ENCODE measurements around the gene RXRA.

The RXRA gene

DNA sequence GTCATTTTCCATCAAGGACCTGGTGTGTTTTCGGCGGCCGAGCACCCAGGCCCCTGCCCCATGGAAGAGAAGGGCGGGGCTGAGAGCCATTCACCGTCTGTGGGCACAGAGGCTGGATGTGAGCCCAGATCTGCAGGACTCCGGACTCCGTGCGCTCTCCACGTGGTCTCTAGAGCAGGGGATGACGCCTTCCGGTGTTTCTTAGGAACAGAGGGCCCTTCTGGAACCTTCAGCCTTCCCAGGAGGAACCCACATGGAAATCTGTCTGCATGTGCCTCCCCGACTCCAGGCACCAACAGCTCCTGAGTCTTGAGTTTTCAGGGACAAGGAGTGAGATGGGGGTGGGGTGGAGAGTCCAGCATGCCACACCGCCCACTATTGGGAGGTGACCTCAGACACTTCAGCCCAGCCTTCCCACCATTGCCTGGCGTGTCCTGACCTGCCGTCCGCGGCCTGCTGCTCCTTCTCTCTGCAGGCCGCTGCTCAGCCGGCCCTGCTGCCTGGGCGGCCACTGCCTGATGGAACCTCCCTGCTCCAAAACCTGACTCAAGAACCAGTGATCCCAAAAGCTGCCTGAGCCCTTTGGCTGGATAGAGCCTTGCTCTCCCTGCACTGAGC, 2.4 kb upstream of the RXRA start:
- no peak for DNase-seq (ENCODE audit: low read depth in 2 of 2)

DNA sequence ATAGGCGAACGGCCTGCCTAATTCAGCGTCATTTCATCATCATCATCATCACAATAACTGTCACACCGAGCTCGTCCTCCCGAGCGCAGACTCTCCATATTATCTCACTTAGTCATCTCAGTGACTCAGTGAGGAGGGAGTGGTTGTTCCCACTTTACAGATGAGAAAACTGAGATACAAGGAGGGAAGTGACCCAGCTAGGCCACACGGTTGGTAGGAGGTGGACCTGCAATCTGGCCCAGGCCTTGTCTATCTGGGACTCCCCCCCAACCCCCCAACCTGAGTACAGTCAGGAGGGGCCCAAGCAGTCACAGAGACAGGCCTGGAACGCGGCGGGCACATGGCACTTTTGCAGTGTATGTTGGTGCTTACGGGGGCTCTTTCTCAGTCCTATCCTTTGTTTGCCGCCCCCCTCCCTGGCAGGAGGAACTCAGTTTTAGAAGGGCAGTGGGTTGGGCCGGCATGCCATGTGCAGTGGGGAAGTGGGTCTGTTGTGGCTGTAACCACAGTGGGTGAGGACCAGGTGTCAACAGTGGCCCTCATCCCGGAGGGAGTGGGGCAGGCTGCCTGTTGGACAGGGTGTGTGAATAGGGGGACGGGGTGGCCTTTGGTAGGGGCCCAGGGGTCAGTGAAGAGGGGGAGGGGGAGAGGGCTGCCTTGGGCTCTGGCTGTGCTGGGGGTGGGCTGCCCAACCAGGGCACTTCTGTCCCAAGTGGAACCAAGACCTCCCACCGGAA, 1.7 kb upstream of the RXRA start:
- DNase-seq (ENCODE audit: low read depth in 2 of 2): no peak

DNA sequence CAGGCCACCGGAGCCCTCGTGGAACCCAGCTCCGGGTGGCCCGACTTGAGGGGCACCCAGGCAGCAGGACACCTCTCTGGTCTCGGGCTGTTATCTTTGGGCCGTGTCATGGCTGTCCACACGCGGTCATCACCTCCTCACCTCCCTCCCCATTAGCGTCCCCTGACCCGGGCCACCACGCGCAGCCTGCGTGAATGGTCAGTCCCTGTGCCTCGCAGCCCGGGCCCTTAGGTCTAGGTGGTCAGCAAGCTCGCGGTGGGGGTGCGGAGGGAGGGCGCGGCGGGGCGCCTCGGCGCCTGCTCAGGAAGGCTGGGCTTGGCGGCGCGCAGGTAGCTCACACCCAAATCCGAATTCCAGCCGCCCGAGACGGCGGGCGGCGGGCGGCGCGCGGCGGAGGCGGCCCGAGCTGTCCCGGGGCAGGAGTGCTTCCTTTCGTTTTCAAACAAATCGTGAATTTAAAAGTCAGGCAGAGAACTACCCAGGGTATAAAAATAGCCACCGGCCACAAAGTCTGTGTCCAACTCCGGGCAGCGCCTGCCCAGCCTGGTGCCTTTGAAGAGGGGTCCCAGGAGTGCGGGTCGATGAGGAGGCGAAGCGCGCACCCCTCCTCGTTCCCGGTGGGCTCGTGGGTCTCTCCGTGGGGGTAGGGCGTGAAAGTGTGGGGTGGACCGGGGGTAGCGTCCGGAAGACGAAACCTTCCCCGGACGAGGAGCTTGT, 1.0 kb upstream of the RXRA start:
- no peak for DNase-seq (ENCODE audit: low read depth in 2 of 2)

DNA sequence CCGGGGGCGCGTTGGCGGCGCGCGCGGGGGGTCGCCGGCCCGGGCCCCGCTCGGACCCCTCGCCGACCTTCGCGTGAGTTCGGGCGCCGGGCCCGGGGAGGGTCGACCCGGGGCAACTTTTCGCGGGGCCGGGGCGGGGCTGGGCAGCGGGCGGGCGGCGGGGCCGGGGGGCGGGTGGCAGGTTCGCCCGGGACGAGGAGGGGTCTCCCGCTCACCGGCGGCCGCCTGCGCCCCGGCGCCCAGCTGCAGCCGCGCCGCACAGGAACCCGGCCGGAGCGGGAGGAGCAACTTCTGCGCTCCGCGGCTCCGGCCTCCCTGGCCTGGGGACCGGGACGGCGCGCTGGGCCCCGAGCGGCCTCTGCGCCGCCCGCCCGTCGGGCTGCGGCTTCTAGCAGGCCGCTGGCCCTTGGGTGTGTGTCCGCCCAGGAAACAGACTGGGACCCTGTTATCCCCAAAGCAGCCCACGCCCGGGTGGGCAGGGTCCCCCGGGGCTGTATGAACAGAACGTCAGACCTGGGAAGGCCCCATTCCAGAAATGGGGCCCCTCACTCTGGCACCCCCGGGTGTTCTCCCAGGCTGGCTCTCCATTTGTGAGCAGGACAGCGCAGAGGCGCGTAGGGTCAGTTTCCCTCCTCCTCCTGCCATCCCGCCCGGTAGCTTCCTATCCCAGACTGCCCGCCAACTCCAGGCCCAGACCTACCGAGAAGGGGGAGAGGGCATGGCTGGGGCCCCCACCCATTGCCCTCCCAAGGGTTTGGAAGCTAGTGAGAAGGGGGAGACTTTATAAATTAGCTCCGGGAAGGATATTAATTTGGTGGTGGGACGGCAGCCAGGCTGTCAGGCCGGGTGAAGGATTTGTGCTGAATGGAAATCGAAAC, 708 bp downstream of the RXRA start:
- DNase-seq (ENCODE audit: low read depth in 2 of 2): no peak

DNA sequence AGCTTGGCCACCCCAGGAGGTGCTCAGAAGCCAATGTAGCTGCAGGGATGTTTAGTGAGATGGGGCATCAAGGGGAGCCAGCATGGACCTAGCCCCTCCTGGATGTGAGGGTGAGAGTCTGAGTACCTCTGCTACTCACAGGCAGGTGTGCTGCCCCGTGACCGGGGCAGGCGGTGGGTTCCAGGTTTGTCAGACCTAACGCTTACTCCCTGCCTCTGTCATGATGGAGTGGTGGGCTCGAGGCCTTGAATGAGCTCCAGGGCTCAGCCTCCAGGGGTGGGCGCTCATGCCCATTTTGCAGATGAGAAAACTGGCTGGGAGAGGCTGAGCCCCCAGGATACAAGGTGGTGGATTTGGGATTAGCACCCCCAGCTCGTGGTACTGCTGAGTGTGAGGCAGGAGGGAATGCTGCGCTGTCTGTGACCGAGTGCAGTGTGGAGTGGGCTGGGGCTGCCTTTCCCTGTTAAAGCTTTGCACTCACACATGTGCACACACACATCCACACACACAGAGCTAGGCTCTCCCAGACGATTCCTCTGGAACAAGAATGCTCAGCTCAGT, 1.5 kb downstream of the RXRA start:
- DNase-seq (ENCODE audit: low read depth in 2 of 2): no peak

DNA sequence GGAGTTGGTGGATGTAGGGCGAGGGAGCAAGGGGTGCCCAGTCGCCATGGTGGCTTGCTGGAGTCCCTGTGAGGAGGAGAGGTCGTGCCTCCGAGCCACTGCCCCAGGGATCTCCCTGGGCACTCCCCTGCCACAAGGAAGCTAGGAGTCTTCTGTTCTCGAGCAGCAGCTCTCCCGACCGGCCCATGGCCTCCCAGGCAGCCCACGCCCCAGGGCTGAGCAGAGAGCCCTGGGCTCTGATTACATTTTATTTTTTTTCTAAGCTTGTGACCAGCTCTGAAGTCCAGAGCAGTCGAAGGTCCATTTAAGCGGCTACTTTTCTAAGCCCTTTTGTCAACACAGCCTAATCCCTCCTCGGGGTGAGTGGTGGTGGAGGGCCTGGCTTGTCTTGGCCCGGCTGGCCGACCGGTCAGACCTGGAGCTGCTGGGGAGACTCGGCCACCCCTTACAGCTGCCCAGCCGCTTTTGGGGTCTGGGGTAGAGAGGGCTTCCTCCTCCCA, 2.1 kb downstream of the RXRA start:
- no peak for DNase-seq (ENCODE audit: low read depth in 2 of 2)

DNA sequence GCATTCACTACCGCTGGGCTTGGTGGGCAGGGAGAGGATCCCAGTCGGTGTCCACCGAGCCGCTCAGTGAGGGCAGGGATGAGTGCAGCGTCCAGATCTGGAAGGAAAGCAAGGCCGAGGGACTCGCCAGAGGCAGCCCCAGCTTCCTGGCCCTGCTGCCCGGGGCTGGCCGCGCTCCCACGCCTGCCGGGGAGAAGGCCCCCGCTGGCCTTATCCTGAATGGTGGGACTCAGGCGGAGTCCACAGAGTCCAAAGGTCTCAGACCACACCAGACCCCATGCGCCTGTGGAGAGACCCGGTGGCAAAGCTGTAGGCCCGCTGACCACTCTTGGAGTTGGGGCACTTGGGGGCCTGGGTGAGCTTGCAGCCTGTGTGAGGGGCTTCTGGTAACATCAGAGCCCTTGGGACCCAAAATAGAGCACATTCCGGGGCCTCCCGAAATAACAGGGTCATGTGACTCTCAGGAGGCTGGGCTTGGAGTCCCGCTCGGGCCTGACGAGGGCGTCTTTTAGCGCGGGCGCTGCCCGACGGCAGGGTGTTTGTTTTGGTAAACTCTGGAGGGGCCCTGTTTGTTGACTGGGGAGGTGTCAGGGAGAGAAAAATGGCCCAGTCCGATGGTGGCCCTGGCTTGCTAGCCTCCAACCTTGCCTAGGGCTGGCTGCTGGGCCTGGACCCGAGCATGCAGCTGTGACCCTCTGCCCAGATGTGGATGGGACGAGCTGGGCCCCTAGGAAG, 2.8 kb downstream of the RXRA start:
- no peak for DNase-seq (ENCODE audit: low read depth in 2 of 2)

DNA sequence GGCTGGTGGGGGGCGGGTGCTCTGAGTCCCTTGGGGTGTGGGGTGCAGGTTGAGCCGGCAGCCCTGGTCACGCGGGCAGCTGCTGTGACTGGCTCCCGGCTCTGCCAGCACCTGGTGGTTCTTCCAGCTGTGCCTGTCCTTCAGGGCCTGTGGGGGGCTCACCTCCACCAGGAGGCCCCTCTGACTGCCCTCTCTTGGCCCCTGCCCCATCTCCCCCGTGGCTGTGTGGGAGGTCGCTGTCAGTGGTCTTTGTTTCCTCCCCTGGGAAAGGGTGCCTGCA, 3.3 kb downstream of the RXRA start:
- no peak for DNase-seq (ENCODE audit: low read depth in 2 of 2)

DNA sequence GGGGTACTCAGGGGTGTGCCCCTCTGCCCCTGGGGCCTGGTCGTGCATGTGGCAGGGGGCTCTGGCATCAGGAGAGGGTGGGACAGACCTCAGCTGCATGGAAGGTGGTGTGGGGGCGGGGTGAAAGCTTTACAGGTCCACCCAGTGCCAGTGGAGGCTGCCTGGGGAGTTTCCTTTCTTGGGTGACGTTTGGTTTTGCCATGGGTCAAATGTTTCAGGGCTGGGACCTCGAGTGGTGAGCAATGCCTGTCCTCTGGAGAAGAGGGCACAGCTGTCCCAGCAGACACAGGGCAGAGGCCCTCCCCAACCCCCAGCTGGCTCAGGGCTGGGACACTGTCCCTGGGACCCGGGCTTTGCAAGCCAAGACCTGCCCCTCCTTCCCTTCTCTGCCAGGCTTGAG, 3.6 kb downstream of the RXRA start:
- DNase-seq (ENCODE audit: low read depth in 2 of 2): no peak

DNA sequence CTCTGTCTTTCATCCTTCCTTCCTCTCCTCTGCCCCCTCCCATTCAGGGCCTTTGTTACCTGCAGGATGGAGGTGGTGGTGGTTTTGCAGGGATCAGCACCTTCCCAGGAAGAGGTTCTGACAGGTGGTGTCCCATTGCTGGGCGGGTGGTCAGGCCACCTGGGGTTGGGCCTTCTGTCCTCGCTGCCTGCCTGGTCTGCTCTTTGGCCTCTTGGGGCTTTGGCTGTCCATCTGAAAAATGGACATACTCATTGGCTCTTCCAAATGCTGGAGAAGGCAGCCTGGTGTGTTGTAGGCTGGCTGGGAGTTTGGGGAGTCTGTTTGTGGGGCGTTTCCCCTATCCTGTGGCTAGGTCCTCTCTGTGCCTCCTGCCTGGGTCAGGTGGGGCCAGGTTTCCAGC, 4.3 kb downstream of the RXRA start:
- no peak for DNase-seq (ENCODE audit: low read depth in 2 of 2)

DNA sequence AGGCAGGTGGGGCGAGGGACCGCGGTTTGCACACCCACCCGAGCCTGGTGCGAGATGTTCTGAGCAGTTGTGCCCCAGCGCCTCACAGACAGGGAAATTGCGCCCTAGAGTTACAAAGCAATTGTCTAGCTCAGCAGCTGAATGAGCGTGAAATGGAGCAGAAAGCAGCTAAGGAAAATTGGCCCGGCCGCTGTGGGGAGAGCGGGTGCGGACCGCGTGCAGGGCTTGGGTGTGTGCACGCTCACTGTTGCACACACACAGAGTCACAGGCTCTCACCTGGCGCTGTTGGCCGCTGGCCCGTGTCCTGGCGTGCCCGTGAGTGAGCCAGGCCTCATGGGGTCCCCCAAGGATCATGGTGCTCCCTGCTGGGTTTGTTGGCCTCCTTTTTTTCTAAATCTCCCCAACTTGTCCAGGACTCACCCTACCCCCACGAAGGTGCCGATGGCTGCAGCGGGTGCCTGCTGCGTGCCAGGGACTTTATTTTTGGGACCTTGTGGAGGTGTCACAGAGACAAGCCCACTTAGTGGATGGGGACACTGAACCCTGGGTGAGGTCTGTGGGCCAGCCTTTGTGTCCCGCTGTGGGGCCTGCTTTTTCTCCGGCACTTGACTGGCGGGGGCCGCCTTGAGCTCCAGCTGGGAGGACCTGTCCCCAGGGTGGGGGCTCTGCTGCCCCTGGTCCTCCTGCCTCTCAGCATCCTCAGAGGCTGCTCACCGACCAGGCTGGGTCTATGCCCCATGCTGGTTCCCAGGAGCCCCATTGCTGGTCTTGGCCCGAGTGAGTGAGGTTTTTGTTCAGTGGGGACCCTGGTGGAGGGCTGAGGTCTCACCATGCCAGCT, 5.2 kb downstream of the RXRA start:
- DNase-seq (ENCODE audit: low read depth in 2 of 2): no peak

DNA sequence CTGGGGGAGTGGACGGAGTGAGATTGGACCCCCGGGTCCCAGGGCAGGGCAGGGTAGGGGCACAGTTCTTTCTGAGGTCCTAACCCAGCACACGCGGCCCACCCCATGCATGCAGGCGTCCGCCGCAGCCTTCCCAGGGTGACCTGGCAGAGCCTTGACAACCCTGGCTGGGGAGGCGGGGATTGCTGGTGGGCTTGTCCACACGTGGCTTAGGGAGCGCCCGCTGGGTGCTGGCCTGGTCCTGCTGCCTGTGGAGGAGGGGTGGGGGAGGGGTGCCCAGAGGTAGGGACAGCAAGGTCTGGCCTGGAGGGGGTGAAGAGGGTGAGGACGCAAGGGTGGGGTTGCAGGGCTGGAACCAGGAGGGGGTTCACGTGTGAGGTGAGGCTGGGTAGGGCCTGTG, 6.0 kb downstream of the RXRA start:
- no peak for DNase-seq (ENCODE audit: low read depth in 2 of 2)

DNA sequence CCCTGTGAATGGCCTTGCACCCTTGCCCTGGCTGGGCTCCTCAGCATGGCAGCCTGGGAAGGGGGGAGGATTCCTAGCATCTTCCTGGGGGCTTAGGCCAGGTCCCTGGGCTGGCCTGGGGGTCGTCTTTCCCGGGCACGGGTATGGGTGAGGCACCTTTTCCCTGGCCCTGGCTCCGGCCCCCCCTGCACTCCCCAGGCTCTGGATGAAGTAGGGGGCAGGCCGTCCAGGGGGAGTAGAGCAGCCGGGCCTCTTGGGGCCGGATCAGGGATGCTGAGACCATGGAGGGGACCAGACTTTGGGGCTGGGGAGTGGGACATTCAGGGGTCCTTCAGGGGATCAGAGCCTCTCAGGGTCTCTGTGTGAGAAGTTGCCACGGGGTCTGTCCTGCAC, 6.6 kb downstream of the RXRA start:
- no peak for DNase-seq (ENCODE audit: low read depth in 2 of 2)

DNA sequence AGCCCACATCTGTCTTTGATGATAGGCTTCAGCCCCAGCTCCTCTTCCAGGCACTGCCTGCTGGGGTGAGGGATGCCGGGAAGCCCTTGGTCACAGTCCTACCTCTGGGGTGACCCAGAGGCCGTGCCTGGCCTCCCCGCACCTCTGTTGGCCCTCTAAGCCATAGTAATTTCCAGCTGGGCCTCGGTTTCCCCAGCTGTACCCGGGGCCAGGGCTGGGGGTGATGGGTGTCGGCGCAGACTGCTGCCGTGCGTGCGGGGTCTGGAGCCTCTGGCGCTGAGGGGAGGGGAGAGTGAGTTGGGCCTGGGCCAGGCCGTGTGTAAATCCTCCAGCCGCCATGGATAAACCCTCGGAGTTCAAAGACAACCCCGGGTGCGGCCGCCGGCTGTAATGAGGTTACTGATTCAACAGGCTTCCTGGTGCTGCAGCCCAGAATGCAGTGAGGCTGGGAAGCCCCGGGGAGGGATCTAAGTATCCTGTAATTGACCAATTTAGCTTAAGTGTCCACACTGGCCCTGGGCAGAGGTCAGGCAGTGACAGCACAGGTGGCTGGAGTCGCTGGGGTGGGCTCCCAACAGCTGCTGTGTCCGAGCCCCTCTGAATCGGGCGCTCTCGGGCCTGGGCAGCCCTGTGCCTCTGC, 7.1 kb downstream of the RXRA start:
- no peak for DNase-seq (ENCODE audit: low read depth in 2 of 2)

DNA sequence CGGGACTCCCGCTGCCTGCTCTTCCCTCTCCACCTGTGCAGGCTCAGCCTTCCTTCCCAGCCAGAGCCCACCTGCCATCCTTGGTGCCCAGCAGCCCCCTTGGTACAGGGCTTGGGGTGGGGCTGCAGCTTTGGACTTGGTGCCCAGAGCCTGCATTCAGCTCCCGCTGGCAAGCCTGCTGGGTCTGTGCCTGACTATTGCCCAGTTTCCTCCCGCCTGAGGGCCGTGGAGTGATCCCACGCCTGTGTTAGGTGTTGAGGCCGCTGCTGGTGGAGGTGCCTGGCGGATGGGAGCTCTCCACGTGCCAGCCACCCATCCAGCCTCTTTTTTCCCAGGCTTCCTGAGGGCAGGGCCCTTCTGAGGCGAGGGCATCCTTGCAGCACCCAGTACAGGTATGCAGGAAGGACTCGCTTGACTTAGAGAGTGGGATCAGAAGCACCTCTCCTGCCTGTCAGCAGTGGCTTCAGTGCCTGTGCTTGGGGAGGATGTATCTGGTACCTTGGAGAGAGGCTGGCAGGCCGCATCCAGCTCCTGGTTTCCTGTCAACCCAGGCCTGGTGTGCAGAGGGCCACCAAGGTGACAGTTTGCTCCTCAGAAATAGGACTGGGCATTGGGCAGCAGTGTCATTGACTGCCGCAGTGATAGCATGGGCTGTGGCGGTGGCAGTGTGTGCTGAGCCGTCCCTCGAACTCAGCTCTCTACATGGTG, 7.8 kb downstream of the RXRA start:
- DNase-seq (ENCODE audit: low read depth in 2 of 2): no peak

DNA sequence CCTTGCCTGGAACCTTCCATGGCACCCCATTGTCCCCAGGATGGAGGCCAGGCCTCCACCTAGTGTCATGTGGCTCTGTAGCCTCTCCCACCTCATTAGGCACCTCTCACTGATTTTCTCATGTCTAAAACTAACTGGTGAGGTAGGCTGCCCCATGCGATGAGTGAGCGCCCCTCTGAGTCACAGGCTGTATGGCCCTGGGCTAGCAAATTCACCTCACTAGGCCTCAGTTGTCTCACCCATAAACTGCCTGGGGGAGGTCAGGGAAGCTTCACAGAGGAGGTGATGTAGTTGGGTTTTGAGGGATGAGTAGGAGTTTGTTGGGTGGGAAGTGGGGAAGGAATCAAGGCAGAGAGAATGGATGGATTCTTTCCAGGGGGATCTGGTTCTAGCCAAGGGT, 8.8 kb downstream of the RXRA start:
- DNase-seq (ENCODE audit: low read depth in 2 of 2): no peak

DNA sequence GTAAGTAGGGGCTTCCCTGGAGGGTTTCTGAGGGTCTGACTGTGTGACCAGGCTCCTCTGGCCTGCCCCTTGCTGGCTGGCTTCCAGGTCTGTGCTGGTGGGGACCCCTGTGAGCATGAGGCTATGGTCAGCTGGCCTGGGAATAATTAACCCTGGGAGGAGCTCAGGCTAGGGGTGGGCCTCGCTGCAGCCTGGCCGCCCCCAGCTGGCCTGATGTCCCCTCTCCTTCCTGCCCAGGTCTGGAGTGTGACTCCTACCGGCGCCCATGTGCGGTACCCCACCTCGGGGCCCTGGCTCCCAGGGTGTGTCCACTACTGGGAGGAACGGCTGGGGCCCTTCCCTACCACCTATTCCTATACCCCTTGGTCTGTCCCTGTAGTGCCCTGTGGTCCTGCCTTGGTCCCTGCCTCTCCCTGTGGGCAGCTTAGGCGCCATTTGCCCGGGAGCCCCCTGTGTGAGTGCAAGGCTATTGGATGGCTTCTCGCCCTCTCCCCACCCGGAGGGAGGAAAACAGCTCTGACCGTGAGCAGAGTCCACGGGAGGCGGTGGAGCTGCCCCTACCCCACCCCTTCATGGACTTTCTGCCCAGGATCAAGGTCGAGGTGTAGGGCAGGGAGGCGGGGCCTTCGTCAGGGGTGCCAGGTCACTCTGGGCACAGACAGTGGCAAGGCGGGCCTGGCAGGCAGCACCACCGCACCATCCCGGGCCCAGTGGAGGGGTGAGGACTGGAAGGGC, 9.4 kb downstream of the RXRA start:
- no peak for DNase-seq (ENCODE audit: low read depth in 2 of 2)

DNA sequence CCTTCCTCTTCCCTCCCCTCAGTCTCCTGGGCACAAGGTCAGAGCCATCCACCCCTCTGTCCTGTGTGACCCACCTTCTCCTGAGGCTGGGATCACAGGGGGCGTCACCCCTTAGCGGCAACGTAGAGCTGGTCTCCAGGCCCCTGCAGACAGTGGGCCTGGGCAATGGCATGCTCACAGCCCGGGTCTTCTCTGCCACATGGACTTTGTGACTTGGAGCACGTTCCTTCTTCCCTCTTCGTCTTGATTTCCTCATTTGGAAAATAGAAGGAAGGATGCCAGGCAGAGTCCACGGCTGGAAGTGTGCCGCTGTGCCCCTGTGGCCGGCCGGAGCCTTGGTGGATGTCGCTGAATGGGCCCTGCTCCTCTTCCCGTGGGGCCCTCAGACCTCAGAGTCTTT, 10.0 kb downstream of the RXRA start:
- DNase-seq (ENCODE audit: low read depth in 2 of 2): no peak

DNA sequence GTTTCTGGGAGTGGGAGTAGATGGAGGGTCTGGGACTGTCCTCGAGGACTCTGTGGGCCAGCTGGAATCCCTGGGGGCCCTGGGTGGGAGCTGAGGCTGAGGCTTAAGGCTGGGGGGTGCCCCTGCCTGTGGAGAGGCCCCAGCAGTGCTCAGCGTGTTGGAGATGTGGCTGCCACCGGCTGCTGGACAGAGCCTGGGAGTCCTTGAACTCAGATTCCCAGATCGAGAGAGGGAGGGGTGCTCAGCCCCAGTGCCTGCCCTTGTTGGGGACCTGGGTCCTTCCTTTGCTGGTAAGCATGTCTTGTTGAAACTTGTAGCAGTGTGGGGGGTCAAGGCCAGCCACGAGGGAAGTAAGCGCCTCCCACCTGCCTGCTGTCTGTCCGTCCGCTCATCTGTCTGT, 10.7 kb downstream of the RXRA start:
- no peak for DNase-seq (ENCODE audit: low read depth in 2 of 2)
